Measurements from ENCODE around the gene MESP2.

- TF ChIP-seq CTCF (IDR thresholded peaks at IDR 0.05) (no peak), POLR2AphosphoS5 (IDR thresholded peaks at IDR 0.05) (no peak)
Observed at GRCh38 chr15:89735773-89736172, 40.4 kb upstream of the MESP2 start.
